Measurements from ENCODE around the gene AGTPBP1.
"Not testable (repeated sequence)": the region's sequence is repeated elsewhere in the genome, so short reads cannot be mapped to it uniquely, and the experiment has no call there.

The AGTPBP1 gene

DNA sequence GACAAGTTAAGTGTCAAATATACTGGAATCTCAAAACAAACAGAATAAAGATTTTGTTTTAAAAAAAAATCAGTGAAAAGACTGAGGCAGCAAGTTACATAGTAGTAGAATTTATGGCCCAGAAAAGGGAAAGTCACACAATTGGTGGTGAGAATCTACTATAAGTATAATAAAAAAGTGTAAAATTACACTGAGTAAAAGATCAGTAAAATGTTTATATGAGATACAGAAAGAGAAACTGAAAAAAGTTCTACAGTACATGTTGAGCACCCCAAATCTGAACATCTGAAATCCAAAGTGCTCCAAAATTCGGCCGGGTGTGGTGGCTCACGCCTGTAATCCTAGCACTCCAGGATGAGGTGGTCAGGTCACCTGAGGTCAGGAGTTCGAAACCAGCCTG is 15.0 kb downstream of the AGTPBP1 start:
- no peak for TF ChIP-seq EZH2phosphoT487 (IDR thresholded peaks at IDR 0.05; ENCODE audit: borderline replicate concordance)
- TF ChIP-seq, protein P1, sequence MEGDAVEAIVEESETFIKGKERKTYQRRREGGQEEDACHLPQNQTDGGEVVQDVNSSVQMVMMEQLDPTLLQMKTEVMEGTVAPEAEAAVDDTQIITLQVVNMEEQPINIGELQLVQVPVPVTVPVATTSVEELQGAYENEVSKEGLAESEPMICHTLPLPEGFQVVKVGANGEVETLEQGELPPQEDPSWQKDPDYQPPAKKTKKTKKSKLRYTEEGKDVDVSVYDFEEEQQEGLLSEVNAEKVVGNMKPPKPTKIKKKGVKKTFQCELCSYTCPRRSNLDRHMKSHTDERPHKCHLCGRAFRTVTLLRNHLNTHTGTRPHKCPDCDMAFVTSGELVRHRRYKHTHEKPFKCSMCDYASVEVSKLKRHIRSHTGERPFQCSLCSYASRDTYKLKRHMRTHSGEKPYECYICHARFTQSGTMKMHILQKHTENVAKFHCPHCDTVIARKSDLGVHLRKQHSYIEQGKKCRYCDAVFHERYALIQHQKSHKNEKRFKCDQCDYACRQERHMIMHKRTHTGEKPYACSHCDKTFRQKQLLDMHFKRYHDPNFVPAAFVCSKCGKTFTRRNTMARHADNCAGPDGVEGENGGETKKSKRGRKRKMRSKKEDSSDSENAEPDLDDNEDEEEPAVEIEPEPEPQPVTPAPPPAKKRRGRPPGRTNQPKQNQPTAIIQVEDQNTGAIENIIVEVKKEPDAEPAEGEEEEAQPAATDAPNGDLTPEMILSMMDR (conservative IDR thresholded peaks at IDR 0.05; ENCODE audit: low read length) = no peak
- Histone ChIP-seq H2AFZ (ENCODE audit: low read length) (no peak overlapping the region), H3K27me3 (ENCODE audit: insufficient read depth, low read length, poor library complexity, severe bottlenecking) (no peaks in the 10 kb centered on the region), H3K4me1 (ENCODE audit: insufficient read depth, low read length, poor library complexity, severe bottlenecking) (no peaks in the 10 kb centered on the region), H3K4me3 (ENCODE audit: low read length, poor library complexity, severe bottlenecking) (no peak overlapping the region), H3K9me3 (ENCODE audit: insufficient read depth, low read depth, low read length) (no peaks in the 10 kb centered on the region), H3K79me2 (ENCODE audit: insufficient read depth, low read length) (peaks cover 65% of the 10 kb centered on the region), H4K20me1 (ENCODE audit: insufficient read depth, low read length, poor library complexity, severe bottlenecking) (no peaks in the 10 kb centered on the region), H3K4me2 (ENCODE audit: low read depth, low read length, poor library complexity, severe bottlenecking) (no peak overlapping the region), H3K9ac (ENCODE audit: low read depth, low read length, poor library complexity, severe bottlenecking) (no peak overlapping the region), H3F3A (ENCODE audit: low read depth) (no peaks in the 10 kb centered on the region), H3K36me3 (ENCODE audit: insufficient read depth, low read length) (peaks cover 5% of the 10 kb centered on the region; the same call in 1 of the 2 replicates), H3K9me2 (replicated peaks; ENCODE audit: low read depth, low read length) (no peaks in the 10 kb centered on the region)

DNA sequence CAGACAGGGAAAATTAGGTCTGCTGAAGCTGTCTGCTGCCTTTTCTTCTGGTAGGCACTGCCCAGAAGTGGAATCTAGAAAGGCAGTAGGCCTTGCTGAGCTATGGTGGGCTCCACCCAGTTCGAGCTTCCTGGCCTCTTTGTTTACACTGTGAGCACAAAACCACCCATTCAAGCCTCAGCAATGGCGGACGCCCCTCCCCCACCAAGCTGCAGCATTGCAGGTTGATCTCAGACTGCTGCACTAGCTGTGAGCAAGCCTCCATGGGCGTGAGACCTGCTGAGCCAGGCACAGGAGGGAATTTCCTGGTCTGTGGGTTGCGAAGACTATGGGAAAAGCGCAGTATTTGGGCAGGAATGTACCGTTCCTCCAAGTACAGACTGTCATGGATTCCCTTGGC is 18.5 kb downstream of the AGTPBP1 start:
- H3K36me3 ChIP-seq (ENCODE audit: insufficient read depth, low read length) = peaks cover 5% of the 10 kb centered on the region; the same call in 1 of the 2 replicates
- H3F3A ChIP-seq (ENCODE audit: low read depth) = no peaks in the 10 kb centered on the region
- H3K79me2 ChIP-seq (ENCODE audit: insufficient read depth, low read length) = peaks cover 32% of the 10 kb centered on the region
- H3K4me1 ChIP-seq (ENCODE audit: insufficient read depth, low read length, poor library complexity, severe bottlenecking) = no peaks in the 10 kb centered on the region
- no peak overlapping the region for H3K9ac ChIP-seq (ENCODE audit: low read depth, low read length, poor library complexity, severe bottlenecking)
- no peaks in the 10 kb centered on the region for H4K20me1 ChIP-seq (ENCODE audit: insufficient read depth, low read length, poor library complexity, severe bottlenecking)
- TF ChIP-seq, protein P1 (conservative IDR thresholded peaks at IDR 0.05; ENCODE audit: low read length) = no peak
- TF ChIP-seq EZH2phosphoT487 (IDR thresholded peaks at IDR 0.05; ENCODE audit: borderline replicate concordance) = no peak
- H3K4me2 ChIP-seq (ENCODE audit: low read depth, low read length, poor library complexity, severe bottlenecking) = no peak overlapping the region
- H3K27me3 ChIP-seq (ENCODE audit: insufficient read depth, low read length, poor library complexity, severe bottlenecking) = no peaks in the 10 kb centered on the region
- no peak overlapping the region for H2AFZ ChIP-seq (ENCODE audit: low read length)
- no peaks in the 10 kb centered on the region for H3K9me3 ChIP-seq (ENCODE audit: insufficient read depth, low read depth, low read length)
- no peaks in the 10 kb centered on the region for H3K9me2 ChIP-seq (replicated peaks; ENCODE audit: low read depth, low read length)
- no peak overlapping the region for H3K4me3 ChIP-seq (ENCODE audit: low read length, poor library complexity, severe bottlenecking)

DNA sequence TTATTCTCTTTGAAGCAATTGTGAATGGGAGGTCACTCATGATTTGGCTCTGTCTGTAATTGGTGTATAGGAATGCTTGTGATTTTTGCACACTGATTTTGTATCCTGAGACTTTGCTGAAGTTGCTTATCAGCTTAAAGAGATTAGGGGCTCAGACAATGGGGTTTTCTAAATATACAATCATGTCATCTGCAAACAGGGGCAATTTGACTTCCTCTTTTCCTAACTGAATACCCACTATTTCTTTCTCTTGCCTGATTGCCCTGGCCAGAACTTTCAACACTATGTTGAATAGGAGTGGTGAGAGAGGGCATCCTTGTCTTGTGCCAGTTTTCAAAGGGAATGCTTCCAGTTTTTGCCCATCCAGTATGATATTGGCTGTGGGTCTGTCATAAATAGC is 22.3 kb downstream of the AGTPBP1 start:
- not testable (repeated sequence) for H3K79me2 ChIP-seq (ENCODE audit: insufficient read depth, low read length); H3K4me1 ChIP-seq (ENCODE audit: insufficient read depth, low read length, poor library complexity, severe bottlenecking); H3K36me3 ChIP-seq (ENCODE audit: insufficient read depth, low read length); H3K9ac ChIP-seq (ENCODE audit: low read depth, low read length, poor library complexity, severe bottlenecking); H3K4me3 ChIP-seq (ENCODE audit: low read length, poor library complexity, severe bottlenecking); H3F3A ChIP-seq (ENCODE audit: low read depth); H2AFZ ChIP-seq (ENCODE audit: low read length); H3K4me2 ChIP-seq (ENCODE audit: low read depth, low read length, poor library complexity, severe bottlenecking); H4K20me1 ChIP-seq (ENCODE audit: insufficient read depth, low read length, poor library complexity, severe bottlenecking); H3K27me3 ChIP-seq (ENCODE audit: insufficient read depth, low read length, poor library complexity, severe bottlenecking); H3K9me3 ChIP-seq (ENCODE audit: insufficient read depth, low read depth, low read length); H3K9me2 ChIP-seq (replicated peaks; ENCODE audit: low read depth, low read length)

DNA sequence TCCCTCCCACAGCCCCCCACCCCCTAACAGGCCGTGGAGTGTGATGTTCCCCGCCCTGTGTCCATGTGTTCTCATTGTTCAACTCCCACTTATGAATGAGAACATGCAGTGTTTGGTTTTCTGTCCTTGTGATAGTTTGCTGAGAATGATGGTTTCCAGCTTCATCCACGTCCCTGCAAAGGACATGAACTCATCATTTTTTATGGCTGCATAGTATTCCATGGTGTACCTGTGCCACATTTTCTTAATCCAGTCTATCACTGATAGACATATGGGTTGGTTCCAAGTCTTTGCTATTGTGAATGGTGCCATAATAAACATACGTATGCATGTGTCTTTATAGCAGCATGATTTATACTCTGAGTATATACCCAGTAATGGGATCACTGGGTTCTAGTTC is 23.9 kb downstream of the AGTPBP1 start:
- H3K4me1 ChIP-seq (ENCODE audit: insufficient read depth, low read length, poor library complexity, severe bottlenecking); H3K4me2 ChIP-seq (ENCODE audit: low read depth, low read length, poor library complexity, severe bottlenecking): not testable (repeated sequence)

More for the DNA sequence above, 23.9 kb downstream of the AGTPBP1 start:
- not testable (repeated sequence) for H3K9me2 ChIP-seq (replicated peaks; ENCODE audit: low read depth, low read length); H2AFZ ChIP-seq (ENCODE audit: low read length); H4K20me1 ChIP-seq (ENCODE audit: insufficient read depth, low read length, poor library complexity, severe bottlenecking); H3F3A ChIP-seq (ENCODE audit: low read depth); H3K79me2 ChIP-seq (ENCODE audit: insufficient read depth, low read length); H3K4me3 ChIP-seq (ENCODE audit: low read length, poor library complexity, severe bottlenecking); H3K27me3 ChIP-seq (ENCODE audit: insufficient read depth, low read length, poor library complexity, severe bottlenecking); H3K9ac ChIP-seq (ENCODE audit: low read depth, low read length, poor library complexity, severe bottlenecking); H3K9me3 ChIP-seq (ENCODE audit: insufficient read depth, low read depth, low read length); H3K36me3 ChIP-seq (ENCODE audit: insufficient read depth, low read length)

All from Loucy (cell line).